T-cell (primary cell): Measurements from ENCODE around the gene ENTPD1. TPM values are rescaled to one million over a fixed set of nuclear protein-coding genes. Genes with fewer than 3 reads are reported as not detected.
"Not testable (repeated sequence)": the region's sequence is repeated elsewhere in the genome, so short reads cannot be mapped to it uniquely, and the experiment has no call there.

ENCODE experiments used
- ATAC-seq, 4 experiments: fragments of 200-7000 bp in 3 of 4; fragments of 150-1000 bp in 1 of 4; cut with Tn5 transposase; replicated peaks in 1 of 4; 1 replicate in 3 of 4; 2 replicates in 1 of 4; pipeline ENCODE4 v1.10.0; 2021; ENCODE audit warnings: moderate library complexity in 3 of 4, mild to moderate bottlenecking in 2 of 4, moderate number of reproducible peaks in 1 of 4
- CTCF ChIA-PET, 2 donors: fragments of 300-600 bp; sonication (Branson Sonifier 250); formaldehyde crosslinking; loops; one replicate each; lab custom pipeline; 2022; ENCODE audit warnings: antibody characterized with exemption in 2 of 2; lab: Charles Lee
- POLR2A ChIA-PET, 2 donors: fragments of 300-600 bp; sonication (Branson Sonifier 250); formaldehyde crosslinking; loops; one replicate each; lab custom pipeline; 2022; ENCODE audit warnings: antibody characterized with exemption in 2 of 2; lab: Charles Lee
- DNase-seq, 35 experiments: peaks; one replicate each; pipeline versions ENCODE4 v3.0.0 to v3.0.0-alpha.2; 2013 to 2023
- H3K27ac ChIP-seq: one replicate; pipeline ENCODE4 v1.5.1; 2013; ENCODE audit warnings: low read length
- H3K27me3 ChIP-seq, 2 experiments: replicated peaks in 1 of 2; 1 replicate in 1 of 2; 2 replicates in 1 of 2; pipeline versions ENCODE4 v1.6.1 to v1.7.0; 2013; ENCODE audit warnings: low read length in 1 of 2, mixed read lengths in 1 of 2; ENCODE audit not compliant: control insufficient read depth in 2 of 2, insufficient read depth in 2 of 2; ENCODE audit errors: extremely low read depth in 1 of 2
- H3K36me3 ChIP-seq, 2 donors: 1 replicate in 1 of 2; 2 replicates in 1 of 2; pipeline versions ENCODE4 v1.6.1 to v1.7.0; 2013; ENCODE audit warnings: low read length in 1 of 2; ENCODE audit not compliant: control insufficient read depth in 2 of 2, insufficient read depth in 1 of 2; ENCODE audit errors: extremely low read depth in 1 of 2
- H3K4me1 ChIP-seq, 2 experiments: 1 replicate in 1 of 2; 2 replicates in 1 of 2; pipeline versions ENCODE4 v1.6.1 to v1.7.0; 2013; ENCODE audit warnings: low read length in 2 of 2, mixed read lengths in 1 of 2; ENCODE audit not compliant: insufficient read depth in 2 of 2, control insufficient read depth in 1 of 2; ENCODE audit errors: extremely low read depth in 1 of 2
- H3K4me3 ChIP-seq, 2 donors: 1 replicate in 1 of 2; 2 replicates in 1 of 2; pipeline versions ENCODE4 v1.5.1 to v1.7.0; 2013; ENCODE audit warnings: mild to moderate bottlenecking in 2 of 2, low read length in 1 of 2, moderate library complexity in 1 of 2; ENCODE audit not compliant: control insufficient read depth in 1 of 2; ENCODE audit errors: extremely low read depth in 1 of 2
- H3K9me3 ChIP-seq: 2 replicates; pipeline ENCODE4 v1.7.0; 2013
- H3K27ac Mint-ChIP-seq, 2 donors: one replicate each; pipeline ENCODE4 v1.8.0; 2020 to 2021; ENCODE audit warnings: mild to moderate bottlenecking in 2 of 2, mixed read lengths in 2 of 2
- H3K27me3 Mint-ChIP-seq, 2 donors: one replicate each; pipeline ENCODE4 v1.8.0; 2021 to 2022; ENCODE audit warnings: mixed read lengths in 2 of 2
- H3K36me3 Mint-ChIP-seq: one replicate; pipeline ENCODE4 v1.8.0; 2021; ENCODE audit warnings: mixed read lengths
- H3K4me1 Mint-ChIP-seq, 3 donors: one replicate each; pipeline ENCODE4 v1.8.0; 2020 to 2022; ENCODE audit warnings: mixed read lengths in 3 of 3, mild to moderate bottlenecking in 1 of 3
- H3K4me3 Mint-ChIP-seq, 3 donors: one replicate each; pipeline ENCODE4 v1.8.0; 2020 to 2022; ENCODE audit warnings: mild to moderate bottlenecking in 3 of 3, mixed read lengths in 3 of 3, moderate library complexity in 3 of 3
- H3K9me3 Mint-ChIP-seq, 3 donors: one replicate each; pipeline ENCODE4 v1.8.0; 2020 to 2022; ENCODE audit warnings: mixed read lengths in 3 of 3
- WGBS: methylation state at CpG from one replicate; pipeline ENCODE4 v1.1.5; 2013; ENCODE audit warnings: missing lambda C conversion rate; ENCODE audit not compliant: insufficient coverage; 5-methylcytosine and 5-hydroxymethylcytosine counted together
- total RNA-seq, 35 experiments: library from RNA in 6 of 35; stranded (reverse) in 6 of 35; fragments of 120-200 nt in 1 of 35; gene quantifications; one replicate each; pipeline versions ENCODE4 v1.2.1 to v1.2.4 and lab custom pipeline; 2013 to 2026

ENTPD1 gene
- total RNA-seq, 5 donors from 2014 or later (not counting 1 experiment from before 2014, with no cell fraction given) = 1.5 to 4.6 (median 1.9) TPM

DNA sequence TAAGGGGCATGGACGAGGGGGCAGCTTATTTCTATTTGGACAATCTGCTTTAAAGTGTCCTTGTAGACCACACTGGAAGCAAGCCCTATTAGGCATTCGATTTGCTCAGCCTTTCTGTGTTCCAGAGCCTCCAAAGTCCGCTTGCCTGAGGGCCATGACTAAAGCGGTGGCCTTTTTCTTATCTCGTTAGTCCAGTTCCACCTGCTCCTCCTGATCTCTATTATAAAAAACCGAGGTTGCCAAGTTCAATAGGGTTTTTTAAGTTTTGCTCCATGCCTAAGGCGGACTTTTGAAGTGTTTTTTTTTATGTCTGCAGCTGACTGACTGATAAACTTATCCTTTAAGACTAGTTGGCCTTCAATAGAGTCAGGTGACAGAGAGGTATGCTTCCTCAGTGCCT, 35.2 kb upstream of the ENTPD1 start:
- H3K27ac ChIP-seq, H3K4me3 ChIP-seq, H3K4me1 ChIP-seq, H3K9me3 ChIP-seq, H3K36me3 ChIP-seq, DNase-seq, POLR2A ChIA-PET, H3K9me3 Mint-ChIP-seq, H3K27ac Mint-ChIP-seq, H3K27me3 ChIP-seq, ATAC-seq, H3K4me1 Mint-ChIP-seq, CTCF ChIA-PET, H3K4me3 Mint-ChIP-seq, H3K36me3 Mint-ChIP-seq: not testable (repeated sequence)
- peaks cover 0 to 11% of the 10 kb centered on the region in 2 donors for H3K27me3 Mint-ChIP-seq
- WGBS = 47% methylated on average over 4 of the region's 7 CpGs

DNA sequence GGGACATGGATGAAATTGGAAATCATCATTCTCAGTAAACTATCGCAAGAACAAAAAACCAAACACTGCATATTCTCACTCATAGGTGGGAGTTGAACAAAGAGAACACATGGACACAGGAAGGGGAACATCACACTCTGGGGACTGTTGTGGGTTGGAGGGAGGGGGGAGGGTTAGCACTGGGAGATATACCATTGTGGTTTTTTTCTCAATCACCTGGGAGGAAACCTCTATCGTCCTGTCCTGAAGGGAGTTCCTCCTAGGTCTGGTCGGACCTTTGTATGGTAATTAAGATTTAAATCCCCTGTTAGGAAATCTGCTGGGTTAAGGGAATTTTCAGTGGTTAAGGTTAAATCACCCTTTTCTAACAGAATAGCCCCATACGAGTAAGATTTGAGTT, 33.5 kb upstream of the ENTPD1 start:
- no CpG with 5 or more reads among the region's 4 CpGs for WGBS
- H3K27ac Mint-ChIP-seq, POLR2A ChIA-PET, H3K27ac ChIP-seq, H3K9me3 Mint-ChIP-seq, H3K4me3 ChIP-seq, H3K4me3 Mint-ChIP-seq, ATAC-seq, CTCF ChIA-PET, H3K36me3 ChIP-seq, H3K4me1 Mint-ChIP-seq, H3K27me3 ChIP-seq, H3K36me3 Mint-ChIP-seq, H3K4me1 ChIP-seq, H3K9me3 ChIP-seq, DNase-seq: not testable (repeated sequence)
- H3K27me3 Mint-ChIP-seq = peaks cover 0 to 11% of the 10 kb centered on the region in 2 donors

DNA sequence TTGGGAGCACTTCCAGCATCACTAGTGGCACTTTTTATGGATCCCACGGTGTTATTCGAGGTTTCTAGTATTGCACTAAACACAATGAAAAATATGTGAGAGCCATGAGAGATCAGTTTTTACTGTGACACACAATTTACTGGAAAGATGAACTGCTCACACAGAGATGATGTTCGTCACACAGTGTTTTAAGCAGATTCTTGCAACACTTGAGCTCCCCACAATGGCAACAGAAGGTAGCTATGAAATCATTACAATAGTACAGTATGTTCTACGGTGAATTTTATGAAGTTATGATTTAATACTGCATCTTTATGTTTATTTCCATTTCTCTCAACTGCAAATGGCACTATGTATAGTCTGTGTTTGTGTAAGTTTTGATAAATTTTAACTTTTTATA, 27.4 kb upstream of the ENTPD1 start:
- H3K4me3 Mint-ChIP-seq = no peak overlapping the region
- ChIA-PET CTCF (interaction anchor here in 1 of 2 donors (0.6 kb wide), 1 partner anchor 114 kb away, joined by 3 read pairs; no protein-coding TSS in a partner anchor), POLR2A (no interaction called here)
- Histone ChIP-seq H3K36me3 (no peaks in the 10 kb centered on the region), H3K27me3 (peaks cover 0 to 13% of the 10 kb centered on the region in 2 experiments), H3K9me3 (no peaks in the 10 kb centered on the region), H3K4me3 (no peak overlapping the region), H3K27ac (no peak overlapping the region), H3K4me1 (no peaks in the 10 kb centered on the region)
- H3K4me1 Mint-ChIP-seq = no peaks in the 10 kb centered on the region
- no peak overlapping the region for H3K27ac Mint-ChIP-seq
- DNase-seq (no peak), ATAC-seq (no peak)
- WGBS = no CpG with 5 or more reads among the region's 4 CpGs
- no peaks in the 10 kb centered on the region for H3K36me3 Mint-ChIP-seq
- H3K9me3 Mint-ChIP-seq = peaks cover 9 to 20% (median 16%) of the 10 kb centered on the region in 3 donors
- peaks cover 9% of the 10 kb centered on the region in 2 donors for H3K27me3 Mint-ChIP-seq

DNA sequence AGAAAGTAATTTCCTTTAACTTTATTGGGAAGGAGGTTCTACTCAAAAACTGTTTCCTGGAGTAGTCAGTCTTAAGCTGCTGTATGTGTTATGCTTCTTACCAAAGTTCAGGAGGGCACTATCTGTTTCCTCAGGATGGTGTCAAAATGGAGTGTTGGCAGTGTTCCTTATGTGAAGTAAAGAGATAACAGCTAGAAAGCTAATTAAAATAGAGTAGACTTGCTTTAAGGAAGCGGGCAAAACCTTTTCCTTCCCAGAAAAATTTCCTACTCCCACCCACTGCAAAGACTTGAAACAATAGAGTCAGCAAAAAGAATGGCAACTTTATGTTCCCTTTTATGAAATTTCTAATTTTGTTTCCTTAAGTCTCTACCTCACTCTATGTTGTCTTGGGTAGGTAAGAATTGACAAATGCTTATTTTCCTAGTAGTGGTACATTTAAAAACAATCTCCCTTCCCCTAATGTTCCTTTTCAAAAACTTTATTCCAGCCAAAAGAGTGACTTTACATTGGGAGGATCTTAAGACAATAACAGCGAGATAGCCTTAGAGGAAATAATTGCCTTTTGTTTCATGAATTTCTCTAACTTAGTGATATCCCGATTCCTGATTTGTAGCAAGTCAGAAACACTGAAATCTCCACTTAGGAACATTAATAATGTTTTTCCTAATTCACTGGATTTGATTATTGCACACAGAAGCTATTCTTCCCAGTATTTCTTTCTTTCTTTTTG, 26.5 kb upstream of the ENTPD1 start:
- no peaks in the 10 kb centered on the region for H3K36me3 Mint-ChIP-seq
- DNase-seq (no peak), ATAC-seq (no peak)
- no peaks in the 10 kb centered on the region for H3K9me3 ChIP-seq
- no peaks in the 10 kb centered on the region for H3K36me3 ChIP-seq
- H3K4me1 ChIP-seq = no peaks in the 10 kb centered on the region
- peaks cover 9 to 12% of the 10 kb centered on the region in 2 donors for H3K27me3 Mint-ChIP-seq
- peaks cover 15 to 29% (median 19%) of the 10 kb centered on the region in 3 donors for H3K9me3 Mint-ChIP-seq
- ChIA-PET CTCF (no interaction called here), POLR2A (no interaction called here)
- no peak overlapping the region for H3K27ac Mint-ChIP-seq
- no peak overlapping the region for H3K27ac ChIP-seq
- peaks cover 0 to 13% of the 10 kb centered on the region in 2 experiments for H3K27me3 ChIP-seq
- H3K4me3 ChIP-seq = no peak overlapping the region
- no peaks in the 10 kb centered on the region for H3K4me1 Mint-ChIP-seq
- no peak overlapping the region for H3K4me3 Mint-ChIP-seq
- no CpG with 5 or more reads among the region's 3 CpGs for WGBS

DNA sequence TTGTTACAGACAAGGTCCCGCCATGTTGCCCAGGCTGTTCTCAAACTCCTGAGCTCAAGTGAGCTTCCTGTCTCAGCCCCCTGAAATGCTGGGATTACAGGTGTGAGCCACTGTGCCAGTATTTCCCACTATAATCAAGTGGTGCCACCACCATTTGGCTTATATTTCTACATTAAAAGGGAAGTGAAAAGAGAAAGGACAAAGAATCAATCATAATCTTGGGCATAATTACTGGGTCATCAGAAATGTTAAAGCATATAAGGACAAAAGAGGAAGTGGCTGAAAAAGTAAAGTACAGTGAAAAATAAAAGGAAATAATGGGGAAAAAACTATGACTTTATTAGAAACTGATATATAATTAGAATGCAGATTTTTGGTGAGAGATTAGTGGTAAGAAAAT, 25.7 kb upstream of the ENTPD1 start:
- H3K4me3 ChIP-seq = no peak overlapping the region

DNA sequence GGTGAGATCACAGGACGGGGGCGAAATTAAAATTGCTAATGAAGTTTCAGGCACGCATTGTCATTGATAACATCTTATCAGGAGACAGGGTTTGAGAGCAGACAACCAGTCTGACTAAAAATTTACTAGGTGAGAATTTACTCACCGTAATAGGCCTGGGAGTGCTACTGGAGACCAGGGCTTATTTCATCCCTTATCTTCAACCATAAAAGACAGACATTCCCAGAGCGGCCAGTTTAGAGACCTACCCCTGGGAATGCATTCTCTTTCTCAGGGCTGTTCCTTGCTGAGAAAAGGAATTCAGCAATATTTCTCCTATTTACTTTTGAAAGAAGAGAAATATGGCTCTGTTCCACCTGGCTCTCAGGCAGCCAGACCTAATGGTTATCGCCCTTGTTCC, 23.1 kb upstream of the ENTPD1 start:
- H3K4me3 Mint-ChIP-seq, H3K4me1 ChIP-seq, ATAC-seq, POLR2A ChIA-PET, DNase-seq, H3K4me3 ChIP-seq, H3K4me1 Mint-ChIP-seq, H3K9me3 ChIP-seq, H3K27ac ChIP-seq, CTCF ChIA-PET, H3K27ac Mint-ChIP-seq, H3K36me3 ChIP-seq, H3K36me3 Mint-ChIP-seq: not testable (repeated sequence)
- WGBS = 100% methylated on average over 2 of the region's 6 CpGs
- Mint-ChIP-seq H3K27me3 (peaks cover 16 to 18% of the 10 kb centered on the region in 2 donors), H3K9me3 (peaks cover 8 to 26% (median 16%) of the 10 kb centered on the region in 3 donors)
- H3K27me3 ChIP-seq = peaks cover 0 to 21% of the 10 kb centered on the region in 2 experiments

More for the DNA sequence above, 25.7 kb upstream of the ENTPD1 start:
- H3K4me1 Mint-ChIP-seq = no peaks in the 10 kb centered on the region
- no peak for DNase-seq
- ATAC-seq = no peak
- ChIA-PET POLR2A (no interaction called here), CTCF (no interaction called here)
- peaks cover 8 to 26% (median 16%) of the 10 kb centered on the region in 3 donors for H3K9me3 Mint-ChIP-seq
- H3K36me3 Mint-ChIP-seq = no peaks in the 10 kb centered on the region
- no peak overlapping the region for H3K4me3 Mint-ChIP-seq
- no peak overlapping the region for H3K27ac ChIP-seq
- no peaks in the 10 kb centered on the region for H3K4me1 ChIP-seq
- H3K9me3 ChIP-seq = no peaks in the 10 kb centered on the region
- H3K27ac Mint-ChIP-seq = no peak overlapping the region
- peaks cover 0 to 13% of the 10 kb centered on the region in 2 experiments for H3K27me3 ChIP-seq
- H3K27me3 Mint-ChIP-seq = peaks cover 9 to 12% of the 10 kb centered on the region in 2 donors
- no CpG with 5 or more reads among the region's 1 CpG for WGBS
- no peaks in the 10 kb centered on the region for H3K36me3 ChIP-seq
